Stimulated activated CD8-positive, alpha-beta memory T cell treated with anti-CD3 and anti-CD28 coated beads, Interleukin-12 subunit alpha, Interleukin-12 subunit beta, amount 100 ng/mL, for 4 hours (primary cell): ENCODE measurements around the gene GALNT18.

Source experiments
- DNase-seq: peaks from one replicate; pipeline ENCODE4 v3.0.0-alpha.2; 2020; ENCODE audit warnings: low read depth

GALNT18 gene

GRCh38 chr11:11348303-11348702 is 273.5 kb downstream of the GALNT18 start:
- DNase-seq: no peak

DNA sequence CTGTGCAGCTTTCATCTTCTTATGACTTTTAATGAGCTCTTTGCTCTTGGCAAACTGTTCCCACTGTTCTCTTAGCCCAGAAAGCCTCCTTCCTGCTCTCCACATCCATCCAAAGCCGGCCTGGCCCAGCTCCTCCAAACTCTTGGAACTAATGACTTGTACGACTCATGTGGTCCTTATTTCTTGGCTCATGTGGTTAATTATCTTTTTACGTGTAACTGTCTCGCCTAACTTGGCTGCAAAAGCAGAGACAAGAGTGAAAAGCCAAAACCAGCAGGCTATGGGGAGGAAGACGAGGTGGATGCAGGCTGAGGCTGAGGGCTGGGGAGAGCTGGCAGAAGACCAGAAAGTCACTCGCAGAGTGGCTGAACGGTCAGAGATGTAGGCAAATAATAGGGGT is 274.2 kb downstream of the GALNT18 start:
- DNase-seq: no peak

GRCh38 chr11:11346303-11346702 is 275.5 kb downstream of the GALNT18 start:
- no peak for DNase-seq

- DNase-seq: no peak
Measured at GRCh38 chr11:11345099-11345498, 276.7 kb downstream of the GALNT18 start.

DNA sequence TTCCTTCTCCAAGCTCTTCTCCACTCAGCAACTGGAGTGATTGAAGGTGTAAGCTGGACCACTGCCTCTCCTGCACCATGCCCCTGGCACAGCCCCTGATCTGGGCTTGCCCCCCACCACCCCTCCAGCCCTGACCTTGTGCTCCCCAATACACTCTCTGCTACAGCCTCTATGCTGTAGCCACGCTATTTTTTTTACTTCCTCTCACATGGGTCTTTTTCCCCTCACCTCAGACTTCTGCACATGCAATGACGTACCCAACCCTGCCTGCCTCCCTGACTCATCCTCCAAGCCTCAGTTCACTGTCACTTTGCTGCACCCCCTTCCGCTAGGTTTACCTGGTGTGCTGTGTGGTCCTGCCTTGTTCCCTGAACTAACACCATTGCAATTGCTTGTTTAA is 277.8 kb downstream of the GALNT18 start:
- DNase-seq: no peak

DNA sequence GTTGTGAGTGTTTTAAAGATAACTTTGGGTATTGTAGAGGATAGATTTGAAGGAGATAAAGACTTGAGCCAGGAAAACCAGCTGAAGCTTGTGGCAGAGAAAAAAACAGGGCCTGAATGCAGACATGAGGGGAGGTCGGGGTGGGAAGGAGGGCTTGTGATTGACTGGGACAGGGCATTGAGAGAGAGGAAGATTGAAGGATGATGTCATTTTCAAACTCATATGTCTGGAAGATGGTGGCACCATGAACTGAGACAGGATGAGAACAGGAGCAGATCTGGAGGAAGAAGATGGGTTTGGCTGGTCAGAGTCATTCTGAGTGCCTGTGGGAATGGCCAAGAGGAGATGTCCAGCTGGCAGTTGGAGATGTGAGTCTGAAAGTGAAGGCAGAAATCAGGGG is 283.5 kb downstream of the GALNT18 start:
- DNase-seq: no peak

DNA sequence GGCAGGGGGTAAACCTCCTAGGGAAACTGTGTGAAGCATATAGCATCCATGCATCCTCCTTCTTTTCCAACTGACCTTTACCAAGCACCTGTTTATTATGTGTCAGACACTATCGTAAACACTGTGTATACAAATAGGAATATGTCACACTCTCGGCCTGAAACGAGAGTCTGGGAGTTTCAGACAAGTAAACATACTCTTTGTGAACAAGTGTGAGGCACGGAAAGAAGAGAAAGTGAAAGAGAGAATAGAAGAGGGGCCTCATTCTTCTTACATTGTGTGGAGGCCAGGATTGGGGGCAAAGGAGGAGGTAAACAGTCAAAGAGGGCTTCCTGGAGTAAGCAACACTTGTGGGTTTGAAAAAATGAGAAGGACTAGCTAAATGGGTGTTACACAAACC is 285.1 kb downstream of the GALNT18 start:
- DNase-seq: no peak

DNA sequence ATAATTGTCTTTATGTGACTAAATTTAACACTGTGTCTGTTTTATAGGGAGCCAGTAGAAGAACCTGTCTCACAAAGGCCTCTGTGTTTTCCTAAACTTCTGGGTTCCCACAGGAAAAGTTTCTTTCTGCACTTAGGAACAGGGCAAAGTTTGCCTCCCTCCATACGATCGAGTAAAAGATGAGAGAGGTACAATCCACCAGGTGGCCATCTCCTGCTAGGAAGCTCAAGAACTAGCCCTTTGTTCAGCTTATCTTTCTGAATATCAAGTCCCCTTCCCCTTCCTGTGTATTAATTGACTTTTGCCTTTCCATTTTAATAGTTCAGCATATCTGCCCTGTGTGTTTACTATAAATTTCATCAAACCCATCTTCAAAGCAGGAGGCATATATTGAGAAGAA is 286.8 kb downstream of the GALNT18 start:
- DNase-seq: no peak

GRCh38 chr11:11334607-11335006 is 287.2 kb downstream of the GALNT18 start:
- DNase-seq: no peak

DNA sequence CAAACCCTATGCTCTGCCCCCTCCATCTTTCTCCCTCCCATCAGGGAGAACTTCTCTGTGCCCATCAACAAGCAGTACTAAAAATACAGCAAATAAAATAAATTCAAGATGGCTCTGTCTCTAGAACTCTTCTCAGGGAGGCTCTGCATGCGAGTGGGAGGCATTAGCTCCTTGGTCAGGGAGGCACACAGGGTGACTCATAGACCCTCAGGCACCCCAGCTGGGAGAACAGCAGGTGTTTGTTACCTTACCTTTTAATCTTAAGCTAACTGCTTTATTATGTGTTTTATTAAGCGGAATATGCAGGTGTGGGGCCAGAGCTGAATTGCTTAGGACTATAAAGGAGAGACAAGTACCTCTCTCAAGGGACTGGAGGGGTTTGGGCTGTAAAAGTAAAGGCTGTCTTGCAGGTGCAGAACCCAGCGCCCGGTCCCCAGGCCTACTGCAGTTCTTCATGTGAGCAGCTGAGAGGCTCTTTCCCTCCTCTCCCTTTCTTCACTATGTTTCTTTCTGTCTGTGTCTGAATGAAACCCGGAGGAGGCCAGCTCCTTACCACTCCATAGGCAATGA is 289.6 kb downstream of the GALNT18 start:
- DNase-seq: no peak

DNA sequence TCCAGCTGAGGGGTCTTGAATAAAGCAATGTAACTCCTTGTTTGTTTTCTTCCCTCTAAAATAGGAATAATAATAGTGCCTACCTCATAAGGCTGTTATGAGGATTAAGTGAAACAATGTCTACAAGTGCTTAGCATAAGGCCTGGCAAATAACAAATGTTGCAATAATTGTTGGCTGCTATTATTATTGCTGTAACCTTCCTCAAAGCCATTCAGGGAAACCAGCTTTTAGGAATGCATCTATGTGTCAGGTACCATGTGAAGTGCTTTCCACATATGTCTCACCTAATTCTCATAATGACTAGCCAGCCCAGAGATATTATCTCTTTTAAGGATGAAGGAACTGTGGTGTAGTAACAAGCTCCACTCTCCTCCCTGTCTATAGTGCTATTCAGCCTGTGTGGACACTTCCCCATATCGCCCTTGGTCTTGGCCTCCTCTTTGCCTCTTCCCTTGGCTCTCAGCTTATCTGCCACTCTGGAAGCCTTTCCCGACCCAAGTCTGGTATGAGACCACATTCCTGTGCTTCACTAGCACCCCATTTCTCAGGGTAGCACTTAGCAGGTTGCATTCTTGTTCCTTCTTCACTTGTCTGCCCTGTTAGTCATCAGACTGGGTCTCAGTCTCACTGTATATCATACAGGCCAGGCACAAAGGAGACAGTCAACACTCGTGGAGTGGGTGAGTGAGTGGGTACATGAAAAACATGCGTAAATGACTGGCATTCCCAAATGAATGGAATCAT is 292.6 kb downstream of the GALNT18 start:
- no peak for DNase-seq

GRCh38 chr11:11324090-11324489 is 297.7 kb downstream of the GALNT18 start:
- DNase-seq: no peak

- DNase-seq: no peak
Measured at GRCh38 chr11:11322101-11322500, 299.7 kb downstream of the GALNT18 start.

GRCh38 chr11:11320825-11321224 is 301.0 kb downstream of the GALNT18 start:
- DNase-seq: no peak

- DNase-seq: no peak
Measured at GRCh38 chr11:11318961-11319360, 302.8 kb downstream of the GALNT18 start.

DNA sequence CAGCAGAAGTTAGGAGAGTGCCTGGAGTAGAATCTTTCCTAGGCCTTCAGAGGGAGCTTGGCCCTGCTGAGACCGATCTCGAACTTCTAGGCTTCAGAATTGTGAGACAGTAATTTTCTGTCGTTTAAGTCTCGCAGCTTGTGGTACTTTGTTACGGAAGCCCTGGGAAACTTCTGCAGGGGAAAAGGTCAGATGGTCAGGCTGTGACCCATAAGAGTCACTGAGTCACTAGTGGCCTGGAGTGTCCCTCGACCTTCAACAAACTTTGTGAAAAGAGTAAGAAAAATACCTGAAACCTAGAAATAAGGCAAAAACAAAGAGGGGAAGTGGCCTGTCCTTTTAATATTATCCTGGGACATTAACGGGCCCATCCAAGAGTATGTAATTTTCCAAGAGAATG is 303.3 kb downstream of the GALNT18 start:
- no peak for DNase-seq

GRCh38 chr11:11316651-11317230 is 305.1 kb downstream of the GALNT18 start:
- DNase-seq: no peak

DNA sequence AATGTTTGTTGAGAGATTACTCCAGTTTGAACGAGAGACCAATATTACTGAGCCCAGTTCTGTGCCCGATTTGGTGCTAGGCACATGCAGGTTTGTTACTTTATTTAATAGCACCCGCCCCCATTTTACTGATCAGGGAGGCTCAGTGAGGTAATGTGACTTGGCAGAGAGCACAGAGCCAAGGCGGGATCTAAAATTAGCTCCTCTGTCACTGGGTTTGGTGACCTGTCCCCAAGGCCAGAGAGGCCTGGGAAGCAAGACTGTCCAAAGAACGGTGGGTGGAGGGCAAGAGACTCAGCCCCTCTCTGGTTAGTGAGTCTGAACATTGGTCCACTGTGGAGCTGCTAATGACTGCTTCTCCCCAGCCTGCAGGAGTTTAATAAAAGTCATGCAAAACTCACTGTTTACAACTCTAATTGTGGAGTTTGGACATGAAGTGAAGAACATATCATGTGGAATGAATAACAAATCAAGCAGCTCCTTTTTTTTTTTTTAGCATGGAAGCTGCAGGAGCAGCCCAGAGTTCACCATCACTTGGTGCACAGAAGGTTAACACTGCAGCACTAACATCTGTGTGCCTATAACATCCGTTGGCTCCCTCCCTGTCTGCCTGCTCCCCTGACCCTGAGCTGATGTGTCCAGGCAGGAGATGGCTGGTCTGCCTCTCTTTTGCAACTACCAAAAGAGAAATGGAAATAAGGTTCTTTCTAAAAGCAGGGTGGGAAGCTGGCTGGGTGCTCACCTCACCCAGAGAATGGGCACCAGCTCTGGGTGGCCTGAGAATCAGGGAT is 307.7 kb downstream of the GALNT18 start:
- DNase-seq: no peak

DNA sequence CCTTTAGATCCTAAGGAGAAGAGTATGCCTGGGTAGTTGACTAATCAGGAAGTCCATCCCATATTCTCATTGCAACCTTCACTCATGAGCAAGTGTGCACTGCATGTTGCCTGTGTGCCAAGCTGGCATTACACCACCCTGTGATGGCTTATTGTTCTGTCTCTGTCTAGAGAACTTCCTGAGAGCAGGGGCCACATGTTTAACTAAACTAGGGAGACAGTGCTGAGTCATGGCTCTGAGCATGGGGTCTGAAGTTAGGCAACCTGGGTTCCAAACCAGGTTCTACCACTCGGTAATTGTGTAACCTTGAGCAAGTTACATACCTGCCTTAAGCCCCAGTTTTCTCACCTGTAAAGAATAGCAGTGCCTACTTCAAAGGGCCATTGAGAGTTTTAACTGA is 308.4 kb downstream of the GALNT18 start:
- DNase-seq: no peak

- DNase-seq: no peak
Measured at GRCh38 chr11:11312738-11313137, 309.1 kb downstream of the GALNT18 start.

- DNase-seq: no peak
Measured at GRCh38 chr11:11311169-11311568, 310.6 kb downstream of the GALNT18 start.

DNA sequence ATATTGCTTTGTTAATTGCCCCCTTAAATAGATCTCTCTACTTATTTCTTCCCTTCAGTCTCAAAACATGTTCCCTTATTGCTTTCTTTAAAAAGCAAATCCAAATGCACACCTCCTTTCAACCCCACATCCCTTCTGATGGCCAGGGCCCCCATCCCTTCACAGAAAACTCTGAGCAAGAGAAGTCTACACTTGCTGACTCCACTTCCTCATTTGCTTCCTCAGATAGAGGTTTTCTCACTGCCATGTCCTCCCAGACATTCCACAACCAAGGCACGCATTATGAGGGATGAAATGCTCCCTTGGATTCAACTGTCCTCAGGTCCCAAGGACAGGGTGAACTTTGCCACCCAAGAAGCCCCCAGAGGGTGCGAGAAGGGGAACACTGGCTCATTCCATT is 311.9 kb downstream of the GALNT18 start:
- DNase-seq: no peak

DNA sequence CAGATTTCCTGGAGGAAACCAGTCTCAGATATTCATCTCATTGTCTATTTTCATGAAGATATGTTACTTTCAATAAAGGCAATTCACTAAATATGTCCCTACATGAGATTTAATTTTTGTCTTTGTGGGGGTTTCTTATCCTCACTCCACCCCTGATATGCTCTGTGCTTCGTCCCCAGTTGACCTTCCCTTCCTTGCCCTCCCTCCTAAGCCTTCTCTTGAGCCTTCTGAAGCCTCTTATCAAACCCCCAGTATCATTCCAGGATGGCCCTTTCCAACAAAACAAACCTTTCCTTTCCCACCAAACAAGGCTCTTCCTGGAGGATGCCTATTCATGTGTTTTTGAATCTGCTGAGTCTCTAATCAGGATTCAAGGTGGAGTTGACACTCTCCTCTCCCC is 313.6 kb downstream of the GALNT18 start:
- no peak for DNase-seq
